NB4 (cell line): ENCODE data around the gene PTPRK.

Experiments used
- CTCF ChIP-seq: IDR thresholded peaks from one replicate; pipeline ENCODE4 v1.5.1; 2012; ENCODE audit warnings: low read depth, low read length
- MAX ChIP-seq: IDR thresholded peaks from 2 replicates; pipeline ENCODE4 v1.6.1; 2011; ENCODE audit warnings: low read depth, low read length
- POLR2A ChIP-seq: IDR thresholded peaks from 2 replicates; pipeline ENCODE4 v1.6.1; 2011; ENCODE audit warnings: mild to moderate bottlenecking; ENCODE audit not compliant: insufficient read length; ENCODE audit errors: extremely low read depth

GRCh38 chr6:128235556-128235955 is 284.8 kb downstream of the PTPRK start:
- TF ChIP-seq MAX (no peak), CTCF (no peak), POLR2A (no peak)
